Ramos (cell line): ENCODE data around the gene CARMIL1.
"Not testable (repeated sequence)": the region's sequence is repeated elsewhere in the genome, so short reads cannot be mapped to it uniquely, and the experiment has no call there.

Source experiments
- in situ Hi-C: fragments of 300-500 bp; cut with MboI; formaldehyde crosslinking; loops from one replicate; pipeline ENCODE4 v1.14.3; 2022; ENCODE audit warnings: low sequenced_read_pairs; ENCODE audit not compliant: unreplicated experiment

Gene CARMIL1

DNA sequence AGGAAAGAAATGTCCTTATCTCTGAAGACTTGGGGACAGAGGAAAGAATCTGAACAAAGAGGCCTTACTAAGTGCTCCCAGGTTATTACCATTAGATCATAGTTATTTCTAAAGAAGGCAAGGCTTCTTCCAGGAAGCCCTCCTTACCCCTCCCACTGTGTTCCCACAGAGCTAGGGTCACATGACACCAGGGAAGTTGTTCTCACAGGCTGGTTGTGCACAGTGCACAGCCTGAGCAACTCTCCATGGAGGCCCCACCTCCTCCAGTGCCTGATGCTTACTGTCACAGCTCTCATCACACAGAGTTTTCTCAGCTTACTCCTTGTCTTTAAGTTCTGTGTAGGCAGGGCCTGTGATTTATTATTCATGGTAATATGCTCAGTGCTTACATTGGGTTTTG, 303.9 kb downstream of the CARMIL1 start:
- in situ Hi-C loops, result no loop called here

GRCh38 chr6:25583906-25584305, 304.7 kb downstream of the CARMIL1 start:
- in situ Hi-C loops, result no loop called here

GRCh38 chr6:25585225-25585624, 306.1 kb downstream of the CARMIL1 start:
- in situ Hi-C loops, result no loop called here

DNA sequence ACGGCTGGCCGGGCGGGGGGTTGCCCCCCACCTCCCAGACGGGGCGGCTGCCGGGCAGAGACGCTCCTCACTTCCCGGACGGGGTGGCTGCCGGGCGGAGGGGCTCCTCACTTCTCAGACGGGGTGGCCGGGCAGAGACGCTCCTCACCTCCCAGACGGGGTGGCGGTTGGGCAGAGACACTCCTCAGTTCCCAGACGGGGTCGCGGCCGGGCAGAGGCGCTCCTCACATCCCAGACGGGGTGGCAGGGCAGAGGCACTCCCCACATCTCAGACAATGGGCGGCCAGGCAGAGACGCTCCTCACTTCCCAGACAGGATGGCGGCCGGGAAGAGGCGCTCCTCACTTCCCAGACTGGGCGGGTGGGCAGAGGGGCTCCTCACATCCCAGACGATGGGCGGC, 306.9 kb downstream of the CARMIL1 start:
- in situ Hi-C loops, result not testable (repeated sequence)

GRCh38 chr6:25586927-25587326, 307.8 kb downstream of the CARMIL1 start:
- in situ Hi-C loops, result no loop called here

- in situ Hi-C loops, result no loop called here
Observed at GRCh38 chr6:25590986-25591385, 311.8 kb downstream of the CARMIL1 start.

DNA sequence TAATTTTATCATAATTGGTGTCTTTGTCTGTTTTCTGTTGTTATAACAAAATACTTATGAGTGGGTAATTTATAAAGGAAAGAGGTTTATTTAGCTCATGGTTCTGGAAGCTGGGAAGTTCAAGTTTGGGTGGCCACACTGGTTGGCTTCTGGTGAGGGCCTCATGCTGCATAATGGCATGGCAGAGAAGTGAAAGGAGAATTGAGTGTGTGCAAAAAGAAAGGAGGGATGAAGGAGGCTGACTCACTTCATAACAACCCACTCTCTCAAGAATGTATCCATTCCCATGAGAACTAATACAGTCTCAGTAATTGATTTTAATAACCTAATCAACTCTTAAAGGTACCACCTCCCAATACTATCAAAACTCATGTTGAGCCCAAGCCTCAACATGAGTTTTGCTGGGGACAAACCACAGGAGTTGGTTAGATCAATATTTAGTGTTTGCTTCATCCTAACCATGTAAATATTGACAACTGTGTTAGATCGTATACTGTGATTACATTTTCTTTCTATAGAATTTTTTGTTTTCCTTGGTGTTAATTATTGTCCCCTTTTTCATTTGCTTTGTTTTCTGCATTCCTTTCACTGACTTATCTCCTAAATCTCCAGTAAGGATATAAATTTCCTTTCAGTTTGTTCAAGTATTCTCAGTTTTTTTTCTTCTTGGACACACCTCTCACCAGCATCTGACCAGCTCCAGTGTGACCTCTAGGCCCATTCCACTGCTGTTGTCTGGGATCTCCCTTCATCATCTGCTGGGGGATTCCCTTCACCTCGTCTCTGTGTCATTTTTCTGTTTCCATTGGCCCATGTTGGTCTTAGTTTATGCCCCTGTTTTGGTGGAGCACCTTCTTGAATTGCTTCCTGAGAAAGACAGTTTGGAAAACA, 318.0 kb downstream of the CARMIL1 start:
- in situ Hi-C loops, result no loop called here

GRCh38 chr6:25599516-25600085, 320.4 kb downstream of the CARMIL1 start:
- in situ Hi-C loops, result no loop called here

- in situ Hi-C loops, result no loop called here
Observed at GRCh38 chr6:25601800-25602673, 322.9 kb downstream of the CARMIL1 start.

GRCh38 chr6:25602674-25602982, 323.5 kb downstream of the CARMIL1 start:
- in situ Hi-C loops, result no loop called here

DNA sequence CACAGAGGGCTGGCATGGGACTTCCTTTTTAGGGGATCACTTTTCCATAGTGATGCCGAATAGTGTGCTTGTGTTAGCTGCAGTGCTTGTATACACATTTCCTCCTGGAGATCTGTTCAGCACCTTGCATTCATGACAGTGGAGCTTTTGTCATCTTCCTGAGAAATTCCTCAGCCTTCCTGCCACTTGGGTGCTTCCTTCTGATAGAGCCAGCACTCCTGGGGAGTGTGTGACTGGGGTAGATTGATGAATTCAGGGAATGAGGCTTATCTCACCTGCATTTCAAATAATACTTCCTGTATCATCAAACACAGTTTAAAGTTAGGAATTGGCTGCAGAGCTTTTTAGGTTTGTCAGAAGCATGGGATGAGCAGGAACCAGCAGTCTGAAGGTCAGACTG, 324.1 kb downstream of the CARMIL1 start:
- in situ Hi-C loops, result no loop called here

DNA sequence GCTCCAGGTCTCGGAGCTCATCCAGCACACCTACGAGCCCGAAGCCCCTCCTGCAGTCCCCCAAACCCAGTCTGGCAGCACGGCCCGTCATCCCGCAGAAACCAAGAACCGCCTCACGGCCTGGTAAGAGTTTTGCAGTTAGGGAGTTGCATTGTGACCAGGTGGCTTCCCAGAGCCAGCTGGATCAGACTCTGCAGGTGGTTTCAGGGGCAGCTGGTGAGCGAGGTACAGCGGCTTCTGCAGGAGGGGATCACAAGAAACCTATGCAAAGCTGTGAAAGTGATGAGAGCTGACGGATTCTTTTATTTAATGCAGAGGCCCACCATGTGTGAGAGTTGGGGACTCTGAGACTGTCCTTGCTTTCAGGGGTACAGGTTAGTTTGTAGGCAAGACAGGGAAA, 327.0 kb downstream of the CARMIL1 start:
- in situ Hi-C loops, result no loop called here

GRCh38 chr6:25608558-25609174, 329.5 kb downstream of the CARMIL1 start:
- in situ Hi-C loops, result no loop called here

- in situ Hi-C loops, result no loop called here
Observed at GRCh38 chr6:25612666-25613065, 333.5 kb downstream of the CARMIL1 start.

GRCh38 chr6:25613415-25613814, 334.2 kb downstream of the CARMIL1 start:
- in situ Hi-C loops, result no loop called here

DNA sequence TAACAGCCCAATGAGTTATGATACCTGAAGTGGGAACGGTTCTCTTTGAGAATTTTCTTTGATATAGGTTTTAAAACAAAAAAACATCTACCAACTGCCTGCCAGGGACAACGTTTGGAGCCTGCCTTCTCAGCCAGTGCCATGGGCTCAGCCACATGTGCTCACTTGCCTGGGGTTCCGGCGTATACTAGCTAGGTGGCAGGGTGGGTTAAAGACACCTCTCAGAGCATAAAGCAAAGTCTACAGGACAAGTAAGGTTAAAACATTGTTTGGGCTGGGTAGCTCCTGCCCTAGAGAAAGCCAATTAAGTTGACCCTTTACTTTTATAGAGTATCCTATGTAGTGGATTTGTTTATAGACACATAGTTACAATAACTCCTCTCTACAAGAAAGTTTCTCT, 334.9 kb downstream of the CARMIL1 start:
- in situ Hi-C loops, result no loop called here

GRCh38 chr6:25615471-25615870, 336.3 kb downstream of the CARMIL1 start:
- in situ Hi-C loops, result no loop called here

- in situ Hi-C loops, result no loop called here
Observed at GRCh38 chr6:25617997-25618396, 338.8 kb downstream of the CARMIL1 start.

GRCh38 chr6:25619217-25619616, 340.0 kb downstream of the CARMIL1 start:
- in situ Hi-C loops, result no loop called here

- in situ Hi-C loops, result no loop called here
Observed at GRCh38 chr6:25620391-25620790, 341.2 kb downstream of the CARMIL1 start.

- in situ Hi-C loops, result no loop called here
Observed at GRCh38 chr6:25623065-25623464, 343.9 kb downstream of the CARMIL1 start.
